GM23338 (cell line): ENCODE measurements around the gene JAM3. TPM values are rescaled to one million over a fixed set of nuclear protein-coding genes. Genes with fewer than 3 reads are reported as not detected.

Source experiments
- ATAC-seq: fragments of 200-7000 bp; cut with Tn5 transposase; 3 replicates; pipeline ENCODE4 v1.9.1; 2020
- DNase-seq: peaks from one replicate; pipeline ENCODE4 v3.0.0-alpha.2; 2015; ENCODE audit warnings: low spot score
- H2AFZ ChIP-seq: fragments of 200-600 bp; sonication (generic); 2 replicates; pipeline ENCODE4 v1.8.0; 2016; ENCODE audit warnings: antibody characterized with exemption, mild to moderate bottlenecking, moderate library complexity
- H3F3A ChIP-seq: fragments of 200-600 bp; sonication (generic); replicated peaks from 2 replicates; pipeline ENCODE4 v1.8.0; 2017; ENCODE audit warnings: antibody characterized with exemption, mixed run types, low read depth
- H3K27ac ChIP-seq: fragments of 200-600 bp; sonication (generic); 2 replicates; pipeline ENCODE4 v1.6.1; 2016; ENCODE audit warnings: low read depth
- H3K27me3 ChIP-seq: fragments of 200-600 bp; sonication (generic); 2 replicates; pipeline ENCODE4 v1.8.0; 2016; ENCODE audit warnings: mild to moderate bottlenecking, mixed run types, moderate library complexity; ENCODE audit not compliant: insufficient read depth
- H3K36me3 ChIP-seq: fragments of 200-600 bp; sonication (generic); 2 replicates; pipeline ENCODE4 v1.8.0; 2016; ENCODE audit warnings: mild to moderate bottlenecking; ENCODE audit not compliant: insufficient read depth
- H3K4me1 ChIP-seq: fragments of 200-600 bp; sonication (generic); 2 replicates; pipeline ENCODE4 v1.8.0; 2016; ENCODE audit warnings: mild to moderate bottlenecking, moderate library complexity; ENCODE audit not compliant: insufficient read depth
- H3K4me2 ChIP-seq: fragments of 200-600 bp; sonication (generic); 2 replicates; pipeline ENCODE4 v1.7.1; 2017; ENCODE audit warnings: mixed run types
- H3K4me3 ChIP-seq: fragments of 200-600 bp; sonication (generic); 2 replicates; pipeline ENCODE4 v1.6.1; 2016; ENCODE audit warnings: mixed run types
- H3K79me2 ChIP-seq: fragments of 200-600 bp; sonication (generic); replicated peaks from 2 replicates; pipeline ENCODE4 v1.8.0; 2017; ENCODE audit warnings: mild to moderate bottlenecking; ENCODE audit not compliant: insufficient read depth
- H3K9me2 ChIP-seq: fragments of 200-600 bp; sonication (generic); 2 replicates; pipeline ENCODE4 v1.8.0; 2017; ENCODE audit not compliant: insufficient read depth
- H4K20me1 ChIP-seq: fragments of 200-600 bp; sonication (generic); replicated peaks from 2 replicates; pipeline ENCODE4 v1.8.0; 2017; ENCODE audit warnings: mild to moderate bottlenecking; ENCODE audit not compliant: insufficient read depth
- H3K27ac Mint-ChIP-seq: 2 replicates; pipeline ENCODE4 v1.8.0; 2020; ENCODE audit warnings: inconsistent platforms, mild to moderate bottlenecking, moderate library complexity, mixed read lengths
- H3K27me3 Mint-ChIP-seq: 3 replicates; pipeline ENCODE4 v1.8.0; 2022; ENCODE audit warnings: low read depth, mild to moderate bottlenecking, moderate library complexity, mixed read lengths, inconsistent platforms; ENCODE audit not compliant: insufficient read depth, poor library complexity
- H3K36me3 Mint-ChIP-seq: 3 replicates; pipeline ENCODE4 v1.8.0; 2021; ENCODE audit warnings: low read depth, mild to moderate bottlenecking, inconsistent platforms, moderate library complexity, mixed read lengths
- H3K4me1 Mint-ChIP-seq: 3 replicates; pipeline ENCODE4 v1.8.0; 2020; ENCODE audit warnings: mild to moderate bottlenecking, inconsistent platforms, mixed read lengths
- H3K4me3 Mint-ChIP-seq: 3 replicates; pipeline ENCODE4 v1.8.0; 2021; ENCODE audit warnings: moderate library complexity, mild to moderate bottlenecking, inconsistent platforms, mixed read lengths
- H3K9me3 Mint-ChIP-seq: 3 replicates; pipeline ENCODE4 v1.8.0; 2020; ENCODE audit warnings: moderate library complexity, mild to moderate bottlenecking, inconsistent platforms, mixed read lengths
- CTCF ChIP-seq, 2 experiments: fragments of 200-600 bp in 1 of 2; sonication (generic) in 1 of 2; conservative IDR thresholded peaks; 2 replicates each; pipeline versions ENCODE4 v1.5.1 to v1.6.1; 2016 to 2017; ENCODE audit warnings: antibody characterized with exemption in 2 of 2, low read depth in 2 of 2, mild to moderate bottlenecking in 2 of 2, moderate library complexity in 1 of 2
- EZH2phosphoT487 ChIP-seq: fragments of 200-600 bp; sonication (generic); IDR thresholded peaks from one replicate; pipeline ENCODE4 v1.8.1; 2018; ENCODE audit warnings: antibody characterized with exemption; ENCODE audit not compliant: unreplicated experiment
- polyA plus RNA-seq: library from polyadenylated mRNA; unstranded; fragments of >200 nt; fragmentation: Nextera tagmentation; extraction: Ambion mirVana; gene quantifications from 2 replicates; pipeline ENCODE4 v1.2.1, GENCODE V29; 2016
- total RNA-seq: library from RNA; depleted of rRNA; stranded (reverse); fragments of >200 nt; shearing (Covaris generic); gene quantifications from 2 replicates; pipeline ENCODE4 v1.2.3, GENCODE V29; 2014
- TF ChIP-seq, protein P1 (sequence below): fragments of 250-450 bp; sonication (Bioruptor Pico); IDR thresholded peaks from 2 replicates; pipeline ENCODE4 v1.5.0; 2020; ENCODE audit warnings: mild to moderate bottlenecking, moderate library complexity

The JAM3 gene
- total and polyA plus RNA-seq, 2 experiments from 2014 or later, result 14.1 to 41.5 TPM

GRCh38 chr11:134098566-134099184, 29.8 kb downstream of the JAM3 start (continued):
- TF ChIP-seq, protein P1, sequence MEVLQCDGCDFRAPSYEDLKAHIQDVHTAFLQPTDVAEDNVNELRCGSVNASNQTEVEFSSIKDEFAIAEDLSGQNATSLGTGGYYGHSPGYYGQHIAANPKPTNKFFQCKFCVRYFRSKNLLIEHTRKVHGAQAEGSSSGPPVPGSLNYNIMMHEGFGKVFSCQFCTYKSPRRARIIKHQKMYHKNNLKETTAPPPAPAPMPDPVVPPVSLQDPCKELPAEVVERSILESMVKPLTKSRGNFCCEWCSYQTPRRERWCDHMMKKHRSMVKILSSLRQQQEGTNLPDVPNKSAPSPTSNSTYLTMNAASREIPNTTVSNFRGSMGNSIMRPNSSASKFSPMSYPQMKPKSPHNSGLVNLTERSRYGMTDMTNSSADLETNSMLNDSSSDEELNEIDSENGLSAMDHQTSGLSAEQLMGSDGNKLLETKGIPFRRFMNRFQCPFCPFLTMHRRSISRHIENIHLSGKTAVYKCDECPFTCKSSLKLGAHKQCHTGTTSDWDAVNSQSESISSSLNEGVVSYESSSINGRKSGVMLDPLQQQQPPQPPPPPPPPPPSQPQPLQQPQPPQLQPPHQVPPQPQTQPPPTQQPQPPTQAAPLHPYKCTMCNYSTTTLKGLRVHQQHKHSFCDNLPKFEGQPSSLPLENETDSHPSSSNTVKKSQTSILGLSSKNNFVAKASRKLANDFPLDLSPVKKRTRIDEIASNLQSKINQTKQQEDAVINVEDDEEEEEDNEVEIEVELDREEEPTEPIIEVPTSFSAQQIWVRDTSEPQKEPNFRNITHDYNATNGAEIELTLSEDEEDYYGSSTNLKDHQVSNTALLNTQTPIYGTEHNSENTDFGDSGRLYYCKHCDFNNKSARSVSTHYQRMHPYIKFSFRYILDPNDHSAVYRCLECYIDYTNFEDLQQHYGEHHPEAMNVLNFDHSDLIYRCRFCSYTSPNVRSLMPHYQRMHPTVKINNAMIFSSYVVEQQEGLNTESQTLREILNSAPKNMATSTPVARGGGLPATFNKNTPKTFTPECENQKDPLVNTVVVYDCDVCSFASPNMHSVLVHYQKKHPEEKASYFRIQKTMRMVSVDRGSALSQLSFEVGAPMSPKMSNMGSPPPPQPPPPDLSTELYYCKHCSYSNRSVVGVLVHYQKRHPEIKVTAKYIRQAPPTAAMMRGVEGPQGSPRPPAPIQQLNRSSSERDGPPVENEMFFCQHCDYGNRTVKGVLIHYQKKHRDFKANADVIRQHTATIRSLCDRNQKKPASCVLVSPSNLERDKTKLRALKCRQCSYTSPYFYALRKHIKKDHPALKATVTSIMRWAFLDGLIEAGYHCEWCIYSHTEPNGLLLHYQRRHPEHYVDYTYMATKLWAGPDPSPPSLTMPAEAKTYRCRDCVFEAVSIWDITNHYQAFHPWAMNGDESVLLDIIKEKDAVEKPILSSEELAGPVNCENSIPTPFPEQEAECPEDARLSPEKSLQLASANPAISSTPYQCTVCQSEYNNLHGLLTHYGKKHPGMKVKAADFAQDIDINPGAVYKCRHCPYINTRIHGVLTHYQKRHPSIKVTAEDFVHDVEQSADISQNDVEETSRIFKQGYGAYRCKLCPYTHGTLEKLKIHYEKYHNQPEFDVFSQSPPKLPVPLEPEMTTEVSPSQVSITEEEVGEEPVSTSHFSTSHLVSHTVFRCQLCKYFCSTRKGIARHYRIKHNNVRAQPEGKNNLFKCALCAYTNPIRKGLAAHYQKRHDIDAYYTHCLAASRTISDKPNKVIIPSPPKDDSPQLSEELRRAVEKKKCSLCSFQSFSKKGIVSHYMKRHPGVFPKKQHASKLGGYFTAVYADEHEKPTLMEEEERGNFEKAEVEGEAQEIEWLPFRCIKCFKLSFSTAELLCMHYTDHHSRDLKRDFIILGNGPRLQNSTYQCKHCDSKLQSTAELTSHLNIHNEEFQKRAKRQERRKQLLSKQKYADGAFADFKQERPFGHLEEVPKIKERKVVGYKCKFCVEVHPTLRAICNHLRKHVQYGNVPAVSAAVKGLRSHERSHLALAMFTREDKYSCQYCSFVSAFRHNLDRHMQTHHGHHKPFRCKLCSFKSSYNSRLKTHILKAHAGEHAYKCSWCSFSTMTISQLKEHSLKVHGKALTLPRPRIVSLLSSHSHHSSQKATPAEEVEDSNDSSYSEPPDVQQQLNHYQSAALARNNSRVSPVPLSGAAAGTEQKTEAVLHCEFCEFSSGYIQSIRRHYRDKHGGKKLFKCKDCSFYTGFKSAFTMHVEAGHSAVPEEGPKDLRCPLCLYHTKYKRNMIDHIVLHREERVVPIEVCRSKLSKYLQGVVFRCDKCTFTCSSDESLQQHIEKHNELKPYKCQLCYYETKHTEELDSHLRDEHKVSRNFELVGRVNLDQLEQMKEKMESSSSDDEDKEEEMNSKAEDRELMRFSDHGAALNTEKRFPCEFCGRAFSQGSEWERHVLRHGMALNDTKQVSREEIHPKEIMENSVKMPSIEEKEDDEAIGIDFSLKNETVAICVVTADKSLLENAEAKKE (CRISPR knock-in tag), result no peak

- peaks cover 13% of the 10 kb centered on the region for H3K4me1 ChIP-seq
- no peak overlapping the region for H3K4me3 ChIP-seq
- Mint-ChIP-seq H3K9me3 (peaks cover 29% of the 10 kb centered on the region), H3K36me3 (peaks cover 25% of the 10 kb centered on the region), H3K27me3 (peaks cover 5% of the 10 kb centered on the region), H3K4me1 (peaks cover 13% of the 10 kb centered on the region; the same call in 2 of the 3 replicates), H3K4me3 (no peak overlapping the region), H3K27ac (no peak overlapping the region)
- no peak for ATAC-seq
- H3F3A ChIP-seq, result no peaks in the 10 kb centered on the region
- H3K36me3 ChIP-seq, result no peaks in the 10 kb centered on the region
- TF ChIP-seq EZH2phosphoT487, result no peak
- TF ChIP-seq CTCF (conservative IDR thresholded peaks at IDR 0.05; ENCODE audit: low read depth in 2 of 2), result no peak
- no peaks in the 10 kb centered on the region; the same call in 1 of the 2 replicates for H4K20me1 ChIP-seq
- no peak overlapping the region for H3K27ac ChIP-seq
- H3K27me3 ChIP-seq, result no peaks in the 10 kb centered on the region
- DNase-seq, result no peak
- no peak overlapping the region for H3K4me2 ChIP-seq
- no peaks in the 10 kb centered on the region for H3K9me2 ChIP-seq
- H2AFZ ChIP-seq, result no peak overlapping the region
- H3K79me2 ChIP-seq, result peaks cover 39% of the 10 kb centered on the region
Observed at GRCh38 chr11:134100171-134100570, 31.3 kb downstream of the JAM3 start.
